GM12875 (cell line): ENCODE results near the gene ACSF2.

Source experiments
- H3K4me3 ChIP-seq: one replicate; pipeline ENCODE4 v1.5.1; 2011; ENCODE audit warnings: low read depth, low read length, control low read depth
- TF ChIP-seq, protein P1 (sequence below): IDR thresholded peaks from 2 replicates; pipeline ENCODE4 v1.5.1; 2011; ENCODE audit warnings: low read depth, mild to moderate bottlenecking, control low read depth, inconsistent platforms, low read length, moderate library complexity, borderline replicate concordance; ENCODE audit not compliant: insufficient read depth

Gene ACSF2

GRCh38 chr17:50523208-50523607 is 97.2 kb downstream of the ACSF2 start:
- TF ChIP-seq, protein P1, sequence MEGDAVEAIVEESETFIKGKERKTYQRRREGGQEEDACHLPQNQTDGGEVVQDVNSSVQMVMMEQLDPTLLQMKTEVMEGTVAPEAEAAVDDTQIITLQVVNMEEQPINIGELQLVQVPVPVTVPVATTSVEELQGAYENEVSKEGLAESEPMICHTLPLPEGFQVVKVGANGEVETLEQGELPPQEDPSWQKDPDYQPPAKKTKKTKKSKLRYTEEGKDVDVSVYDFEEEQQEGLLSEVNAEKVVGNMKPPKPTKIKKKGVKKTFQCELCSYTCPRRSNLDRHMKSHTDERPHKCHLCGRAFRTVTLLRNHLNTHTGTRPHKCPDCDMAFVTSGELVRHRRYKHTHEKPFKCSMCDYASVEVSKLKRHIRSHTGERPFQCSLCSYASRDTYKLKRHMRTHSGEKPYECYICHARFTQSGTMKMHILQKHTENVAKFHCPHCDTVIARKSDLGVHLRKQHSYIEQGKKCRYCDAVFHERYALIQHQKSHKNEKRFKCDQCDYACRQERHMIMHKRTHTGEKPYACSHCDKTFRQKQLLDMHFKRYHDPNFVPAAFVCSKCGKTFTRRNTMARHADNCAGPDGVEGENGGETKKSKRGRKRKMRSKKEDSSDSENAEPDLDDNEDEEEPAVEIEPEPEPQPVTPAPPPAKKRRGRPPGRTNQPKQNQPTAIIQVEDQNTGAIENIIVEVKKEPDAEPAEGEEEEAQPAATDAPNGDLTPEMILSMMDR, result no peak

More at GRCh38 chr17:50523208-50523607, 97.2 kb downstream of the ACSF2 start:
- no peak overlapping the region for H3K4me3 ChIP-seq
